HG03521 (cell line): Measurements from ENCODE around the gene PRKCE.

Experiments used
- ATAC-seq: cut with Tn5 transposase; IDR thresholded peaks from one replicate; pipeline ENCODE4 v1.9.1; 2021; ENCODE audit warnings: mild to moderate bottlenecking, moderate library complexity; ENCODE audit not compliant: unreplicated experiment

PRKCE gene

DNA sequence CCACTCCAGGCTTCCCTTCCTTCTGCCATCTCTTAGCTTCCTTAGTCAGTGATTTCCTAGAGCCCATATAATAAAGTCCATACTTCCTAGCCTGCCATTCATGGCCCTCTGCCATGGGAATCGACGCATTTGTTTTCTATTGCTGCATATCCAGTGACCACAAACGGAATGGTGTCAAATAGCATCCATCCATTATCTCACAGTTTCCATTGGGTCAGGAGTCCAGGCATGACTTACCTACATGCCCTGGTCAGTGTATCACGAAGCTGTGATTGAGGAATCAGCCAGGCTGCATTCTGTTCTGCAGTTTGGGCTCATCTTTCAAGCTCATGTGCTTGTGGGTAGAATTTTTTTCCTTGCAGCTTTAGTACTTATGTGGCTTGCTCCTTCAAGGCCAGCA is 436.0 kb downstream of the PRKCE start:
- ATAC-seq: no peak

DNA sequence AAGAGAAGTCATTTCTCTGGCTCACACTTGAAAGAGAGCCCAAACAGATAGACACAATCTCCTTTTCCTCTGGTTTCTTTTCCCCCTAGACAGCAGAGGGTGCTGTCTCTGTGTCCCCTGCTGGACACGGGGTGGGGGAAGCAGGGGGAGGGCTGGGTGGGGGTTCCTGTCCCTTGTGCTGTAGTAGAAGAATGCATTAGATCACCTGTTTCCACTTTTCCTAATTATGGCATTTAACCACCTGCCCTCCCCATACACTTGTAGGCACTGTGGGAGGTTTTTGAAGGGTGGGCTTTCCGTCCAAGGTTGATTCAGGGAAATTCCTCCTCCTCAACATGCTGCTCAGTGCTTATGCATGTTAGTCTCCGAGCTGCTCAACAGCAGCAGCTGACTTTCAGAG is 439.5 kb downstream of the PRKCE start:
- no peak for ATAC-seq

DNA sequence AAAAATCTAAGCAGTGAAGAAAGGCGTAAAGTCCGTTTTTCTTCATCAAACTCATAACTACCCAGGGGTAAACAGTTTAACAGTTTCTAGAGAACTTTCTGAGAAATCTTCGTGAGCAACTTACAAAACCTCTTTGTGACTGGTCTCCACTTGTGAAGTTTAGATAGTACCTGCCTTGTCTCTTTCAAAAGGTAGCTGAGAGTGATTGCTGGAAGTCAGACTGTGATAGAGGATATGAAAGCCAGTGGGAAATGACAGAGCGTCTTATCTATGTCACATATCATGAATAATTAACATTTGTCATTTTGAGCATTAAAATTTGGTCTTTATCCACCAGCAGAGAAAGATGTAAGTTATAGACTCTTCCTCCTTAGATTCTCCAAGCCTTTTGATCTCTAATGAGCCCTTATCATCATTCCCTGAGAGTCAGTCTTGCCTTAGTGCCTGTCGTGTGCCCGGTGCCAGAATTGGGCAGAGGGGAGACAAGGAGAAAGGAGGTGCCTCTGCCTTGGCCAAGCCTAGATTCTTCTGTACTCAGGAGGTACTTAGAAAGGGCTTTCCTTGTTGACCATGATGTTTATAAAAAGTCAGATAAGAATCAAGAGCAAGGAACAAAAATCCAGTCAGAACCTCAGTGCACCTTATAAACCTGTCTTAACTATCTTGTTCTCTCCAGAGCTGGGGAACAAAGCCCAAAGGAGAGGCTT is 440.6 kb downstream of the PRKCE start:
- no peak for ATAC-seq

- no peak for ATAC-seq
Measured at GRCh38 chr2:46094689-46095088, 443.2 kb downstream of the PRKCE start.

DNA sequence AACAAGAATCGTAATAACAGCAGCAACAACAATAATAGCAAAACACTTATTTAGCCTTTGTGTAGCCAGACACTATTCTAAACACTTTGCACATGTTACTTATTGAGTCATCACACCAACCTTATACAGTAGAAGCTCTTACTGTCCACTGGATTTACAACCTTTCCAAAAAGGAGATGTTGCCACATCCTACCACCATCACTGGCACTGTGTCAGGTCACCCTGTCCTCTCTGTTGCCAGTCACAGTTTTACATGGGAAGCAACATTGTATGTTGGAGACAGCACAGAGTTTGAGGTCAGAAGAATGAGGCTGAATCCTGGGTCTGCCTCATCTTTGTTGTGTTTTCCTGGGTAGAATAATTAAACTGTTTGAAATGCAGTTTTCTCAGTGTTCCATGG is 444.4 kb downstream of the PRKCE start:
- ATAC-seq: no peak

DNA sequence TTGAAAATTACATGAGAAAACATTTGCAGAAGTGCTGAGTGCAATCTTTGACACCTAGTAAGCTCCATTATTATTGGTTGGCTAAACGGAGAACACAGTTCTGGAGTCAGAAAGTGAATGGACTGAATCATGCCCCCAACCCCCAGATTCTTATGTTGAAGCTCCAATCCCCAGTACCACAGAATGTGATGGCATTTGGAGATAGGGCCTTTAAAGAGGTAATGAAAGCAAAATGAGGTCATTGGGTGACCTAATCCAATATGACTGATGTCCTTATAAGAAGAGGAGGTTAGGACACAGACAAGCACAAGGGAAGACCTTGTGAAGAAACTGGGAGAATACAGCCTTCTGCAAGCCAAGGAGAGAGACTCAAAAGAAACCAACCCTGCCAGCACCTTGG is 444.8 kb downstream of the PRKCE start:
- ATAC-seq: no peak

DNA sequence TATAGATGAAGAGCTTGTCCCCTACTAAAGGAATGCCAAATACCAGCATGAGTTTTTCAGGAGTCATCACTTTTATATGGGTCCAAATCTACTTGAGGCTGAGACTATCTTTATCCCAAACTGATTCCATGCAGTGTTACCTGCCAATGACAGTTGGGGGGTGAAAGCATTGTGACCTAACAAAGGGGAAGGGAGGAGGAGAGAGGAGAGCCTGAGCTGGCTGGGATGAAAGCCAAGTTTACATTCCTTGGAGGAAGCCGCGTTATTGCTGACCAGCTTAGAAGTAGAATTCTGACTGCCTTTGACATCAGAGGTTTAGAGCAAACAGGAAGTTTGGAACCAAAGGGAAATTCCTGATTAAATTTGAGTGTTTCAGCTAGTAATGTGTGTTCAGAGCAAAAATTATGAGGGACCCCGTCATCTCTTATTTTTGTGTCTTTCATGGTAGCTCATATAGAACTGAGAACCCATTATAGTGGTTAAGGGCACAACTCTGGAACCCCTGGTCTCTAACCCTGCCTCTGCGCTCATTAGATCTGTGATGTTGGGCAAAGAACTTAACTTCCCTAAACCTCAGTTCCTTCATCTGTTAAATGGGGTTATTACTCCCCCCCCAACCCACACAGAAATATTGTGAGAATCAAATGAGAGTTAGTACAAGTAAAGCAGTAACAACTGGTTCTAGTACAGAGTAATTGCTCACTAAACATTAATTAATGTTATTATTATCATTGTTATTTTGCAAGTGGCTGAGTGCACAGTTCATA is 446.4 kb downstream of the PRKCE start:
- no peak for ATAC-seq

- ATAC-seq: no peak
Measured at GRCh38 chr2:46098621-46099062, 447.2 kb downstream of the PRKCE start.

DNA sequence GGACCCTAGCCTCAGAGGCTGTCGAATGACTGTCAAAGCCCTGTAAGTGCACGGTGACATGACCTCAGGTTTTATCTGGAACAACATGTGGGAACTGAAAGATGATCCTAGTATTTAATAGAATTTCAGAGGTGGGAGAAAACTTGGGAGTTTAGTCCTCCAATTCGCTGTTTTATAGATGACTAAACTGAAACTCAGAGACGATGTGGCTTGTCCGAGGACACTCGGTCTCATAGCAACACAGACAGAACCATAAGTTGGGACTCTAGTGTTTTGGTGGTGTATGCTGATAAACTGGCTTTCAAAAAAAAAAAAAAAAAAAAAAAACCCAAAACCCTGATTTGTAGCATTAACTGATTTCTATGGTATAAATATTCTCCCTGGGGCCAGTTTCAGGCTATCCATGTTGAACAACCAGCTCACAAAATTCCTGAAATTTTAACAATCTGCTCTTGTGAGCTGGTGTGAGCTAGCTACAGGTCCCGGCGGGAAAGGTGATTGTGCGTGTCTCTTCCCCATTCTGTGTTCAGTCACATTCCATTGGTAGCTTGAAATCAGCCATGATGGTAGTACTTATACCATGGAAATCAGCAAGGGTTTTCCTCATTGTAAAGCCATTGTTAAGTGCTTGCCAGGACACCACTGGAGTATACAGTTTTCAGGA is 450.2 kb downstream of the PRKCE start:
- ATAC-seq: no peak

DNA sequence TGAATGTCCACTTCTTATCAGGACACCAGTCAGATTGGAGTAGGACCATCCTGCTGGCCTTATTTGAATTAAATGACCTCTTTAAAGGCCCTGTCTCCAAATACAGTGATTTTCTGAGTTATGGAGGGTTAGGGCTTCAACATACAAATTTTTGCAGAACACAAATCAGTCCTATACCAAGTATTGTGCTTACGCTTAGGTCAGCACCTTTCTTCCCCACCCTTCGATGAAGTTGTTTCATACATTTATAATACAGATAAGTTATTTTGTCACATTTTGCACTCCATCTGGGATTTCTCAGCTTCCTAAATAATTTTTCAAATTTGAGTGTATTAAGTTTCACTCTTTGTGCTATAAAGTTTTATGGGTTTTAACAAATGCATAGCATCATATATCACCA is 455.2 kb downstream of the PRKCE start:
- no peak for ATAC-seq

DNA sequence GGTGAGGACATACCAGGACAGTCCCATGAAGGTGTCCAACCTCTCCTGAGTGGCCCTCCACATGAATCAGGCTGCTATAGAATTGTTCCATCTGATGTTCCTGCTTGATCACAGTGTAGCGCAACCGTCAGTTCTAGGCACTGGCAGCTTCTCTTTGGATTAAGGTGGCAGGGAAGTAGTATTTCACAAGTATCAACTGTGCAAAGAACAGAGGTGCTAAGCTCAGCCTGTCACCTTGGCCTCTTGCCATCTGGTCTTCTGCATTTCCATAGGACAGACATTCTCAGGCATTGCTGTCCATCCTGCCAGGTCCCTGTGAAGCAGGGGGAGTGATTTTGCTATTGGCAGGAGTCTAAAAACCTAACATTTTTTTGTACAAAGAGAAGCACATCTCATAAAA is 463.5 kb downstream of the PRKCE start:
- ATAC-seq: no peak

DNA sequence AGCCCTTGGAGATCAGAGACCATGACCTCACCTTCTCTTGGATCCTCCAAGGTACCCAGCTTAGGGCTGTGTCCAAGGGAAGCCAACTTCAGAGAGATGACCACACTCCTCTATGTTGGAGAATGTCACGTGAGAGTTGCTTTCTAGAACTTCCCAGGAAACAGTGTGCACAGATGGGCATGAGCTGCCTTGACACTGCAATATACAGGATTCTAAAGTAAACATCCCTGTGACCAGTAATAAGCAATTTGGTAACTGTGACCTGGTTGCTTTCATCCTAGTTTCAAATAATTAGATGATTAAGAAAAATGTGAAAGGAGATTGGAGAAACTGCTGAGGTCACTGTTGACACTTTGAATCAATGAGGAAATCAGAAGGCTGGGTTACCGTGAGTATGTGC is 464.7 kb downstream of the PRKCE start:
- no peak for ATAC-seq

DNA sequence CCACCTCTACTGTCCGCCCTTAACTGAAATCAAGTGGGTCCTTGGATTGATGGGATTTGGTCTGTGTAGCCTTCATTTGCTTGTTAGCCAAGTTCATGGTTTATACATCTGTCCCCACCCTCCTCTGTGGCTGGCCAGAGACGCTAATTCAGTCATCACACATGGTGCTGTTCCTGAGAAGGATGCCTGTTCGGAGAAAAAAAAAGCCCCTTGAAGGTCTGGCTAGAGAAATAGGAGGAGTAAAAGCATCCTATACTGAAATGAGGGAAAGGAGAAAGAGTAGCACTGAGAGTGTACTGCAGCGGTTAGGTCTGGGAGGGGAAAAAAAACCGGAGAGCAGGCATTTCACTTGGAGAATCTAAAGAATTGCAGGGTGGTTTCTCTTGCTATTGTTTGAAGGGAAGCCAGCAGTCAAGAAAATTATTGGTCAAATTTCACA is 465.1 kb downstream of the PRKCE start:
- ATAC-seq: no peak

DNA sequence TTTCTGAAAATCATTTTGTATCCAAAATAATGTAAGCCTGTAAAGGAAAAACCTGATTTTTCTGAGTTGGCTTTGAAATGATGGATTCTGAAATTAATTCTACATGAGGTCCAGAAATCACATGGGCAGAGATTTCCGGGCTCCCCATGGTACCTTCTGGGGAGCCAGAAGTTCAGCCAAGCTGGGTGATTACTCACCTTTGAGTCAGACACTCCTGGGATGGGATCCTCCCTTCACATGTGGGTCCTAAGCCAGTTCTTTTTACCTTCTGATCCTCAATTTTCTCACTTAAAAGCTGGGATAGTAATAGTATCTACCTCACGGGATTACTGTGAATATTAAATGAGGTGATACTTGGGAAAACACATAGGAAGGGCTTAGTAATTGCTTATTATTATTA is 465.9 kb downstream of the PRKCE start:
- ATAC-seq: no peak

- no peak for ATAC-seq
Measured at GRCh38 chr2:46117994-46118393, 466.5 kb downstream of the PRKCE start.

DNA sequence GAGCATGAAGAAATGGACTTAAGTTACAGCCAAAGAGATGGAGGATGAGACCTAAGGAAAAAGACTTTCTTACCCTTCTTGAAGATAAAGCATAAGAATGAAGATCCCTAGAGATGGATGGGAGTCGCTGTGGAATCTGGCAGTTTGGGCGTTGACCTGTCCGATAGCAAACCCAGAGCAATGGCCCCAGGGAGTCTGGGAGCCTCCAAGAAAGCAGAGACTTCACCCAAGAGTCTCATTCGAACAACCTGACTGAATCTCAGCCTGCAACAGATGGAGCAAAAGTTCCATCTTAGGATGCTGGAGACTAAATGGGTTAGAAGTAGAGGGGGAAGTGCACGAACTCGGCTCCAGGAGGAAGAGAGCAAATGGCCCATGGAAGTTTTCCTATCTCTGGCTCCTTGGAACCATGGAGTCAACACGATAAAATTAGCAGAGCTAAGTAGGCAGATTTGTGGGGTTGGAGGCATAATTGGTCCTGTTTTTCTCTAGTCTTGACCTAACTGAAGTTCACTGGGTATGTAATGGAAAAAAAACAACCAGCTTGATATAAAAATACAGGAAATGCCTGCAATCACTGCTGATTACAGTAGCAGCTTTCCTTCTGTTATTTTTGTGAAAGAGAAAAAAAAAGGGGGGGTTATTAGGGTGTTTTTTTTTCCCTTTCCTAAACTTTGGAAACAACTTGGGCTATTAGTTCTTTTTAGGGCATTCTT is 467.3 kb downstream of the PRKCE start:
- no peak for ATAC-seq

DNA sequence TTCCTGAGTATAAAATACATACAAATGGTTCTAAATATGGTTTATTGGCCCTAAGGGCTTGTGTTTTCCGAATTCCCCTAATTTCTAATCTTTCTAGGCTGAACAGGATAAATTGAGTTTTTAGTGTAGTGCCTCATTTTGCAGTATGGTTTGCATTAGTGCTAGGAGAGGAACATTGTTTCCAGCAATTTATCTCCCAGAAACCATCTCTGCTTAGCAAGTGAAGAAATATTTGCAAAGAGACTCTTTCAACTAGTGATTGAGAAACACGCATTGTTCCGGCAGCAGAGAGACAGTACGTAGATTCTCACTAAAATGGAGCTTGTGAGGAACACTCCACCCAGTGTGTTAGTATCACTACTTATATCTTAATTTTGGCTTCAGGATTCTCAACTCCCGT is 468.0 kb downstream of the PRKCE start:
- ATAC-seq: no peak

- no peak for ATAC-seq
Measured at GRCh38 chr2:46120792-46121555, 469.5 kb downstream of the PRKCE start.

GRCh38 chr2:46122318-46122976 is 471.0 kb downstream of the PRKCE start:
- no peak for ATAC-seq

DNA sequence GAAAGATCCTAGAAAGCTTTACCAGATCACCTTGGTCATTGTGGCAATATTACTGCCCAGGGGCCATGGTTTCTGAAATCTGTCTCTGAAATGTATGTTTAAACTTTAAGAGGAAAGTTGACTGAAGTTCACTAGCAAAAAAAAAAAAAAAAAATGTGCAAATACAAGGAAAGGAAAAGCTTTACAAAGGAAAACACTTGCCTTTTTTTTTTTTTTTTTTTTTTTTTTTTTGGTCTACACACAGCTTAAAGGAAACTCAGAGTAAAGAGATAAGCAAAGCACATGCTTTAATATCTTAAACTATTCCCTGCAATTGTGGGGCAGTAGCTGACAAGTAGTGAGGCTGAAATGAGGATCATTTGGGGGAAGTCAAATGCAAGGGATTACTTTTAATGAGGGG is 471.5 kb downstream of the PRKCE start:
- ATAC-seq: no peak
